SH-SY5Y (cell line): ENCODE measurements around the gene ONECUT3.

Experiments
- GATA2 ChIP-seq: IDR thresholded peaks from 2 replicates; pipeline ENCODE4 v1.6.1; 2011; ENCODE audit warnings: mild to moderate bottlenecking, low read depth, low read length
- GATA3 ChIP-seq: IDR thresholded peaks from 2 replicates; pipeline ENCODE4 v1.6.1; 2011; ENCODE audit warnings: low read depth, mild to moderate bottlenecking, low read length, moderate library complexity

GRCh38 chr19:1762243-1763117 lies 9.2 kb downstream of the ONECUT3 start:
- TF ChIP-seq GATA2: no peak
- TF ChIP-seq GATA3: no peak
